Mucosa of descending colon (tissue), 3 donors: ENCODE data around the gene MAP3K2. TPM values are rescaled to one million over a fixed set of nuclear protein-coding genes. Genes with fewer than 3 reads are reported as not detected.
"Not testable (repeated sequence)": the region's sequence is repeated elsewhere in the genome, so short reads cannot be mapped to it uniquely, and the experiment has no call there.

Source experiments
- ATAC-seq: fragments of 200-7000 bp; cut with Tn5 transposase; one replicate; pipeline ENCODE4 v1.9.1; 2020; ENCODE audit warnings: mild to moderate bottlenecking, moderate library complexity
- DNase-seq, 3 donors: peaks; one replicate each; pipeline ENCODE4 v3.0.0-alpha.2; 2020
- H3K36me3 ChIP-seq: fragments of 200-600 bp; one replicate; pipeline ENCODE4 v1.8.0; 2021; ENCODE audit warnings: low read depth, mild to moderate bottlenecking
- H3K4me1 ChIP-seq: fragments of 200-600 bp; one replicate; pipeline ENCODE4 v1.8.0; 2021; ENCODE audit warnings: low read depth, mild to moderate bottlenecking
- H3K4me3 ChIP-seq: fragments of 200-600 bp; one replicate; pipeline ENCODE4 v1.8.0; 2021; ENCODE audit warnings: mild to moderate bottlenecking
- H3K9me3 ChIP-seq: fragments of 200-600 bp; one replicate; pipeline ENCODE4 v1.8.0; 2021; ENCODE audit warnings: mild to moderate bottlenecking
- intact Hi-C, 2 donors: fragments of 100-400 bp; cut with DNase I in 1 of 2; cut with micrococcal nuclease in 1 of 2; formaldehyde crosslinking; loops; one replicate each; pipeline versions ENCODE4 v1.11.0 to v1.11.1; 2022; cut with DNase I, micrococcal nuclease
- total RNA-seq, 3 donors: library from RNA; stranded (reverse); fragmentation: NEBNext Ultra II Directional in 2 of 3; extraction: Animal tissue kit (Norgen Biotek cat#: 25700) in 2 of 3; gene quantifications; one replicate each; pipeline versions ENCODE4 v1.2.1 to v1.2.4, GENCODE V29; 2021 to 2023
- TF ChIP-seq, protein P1 (sequence below): fragments of 200-600 bp; IDR thresholded peaks from one replicate; pipeline ENCODE4 v1.8.0; 2022; ENCODE audit warnings: antibody characterized with exemption, mild to moderate bottlenecking
- donor health status: DM: no; HTN: no; CAD: no; lungs with moderate emphysema.
- donor health status: DM: no; HTN: no; CAD: no.
- donor health status: DM: no; HTN: yes; CAD: no.

Gene MAP3K2
- total RNA-seq, 3 donors from 2014 or later: 71.8 to 80.6 (median 77.1) TPM

DNA sequence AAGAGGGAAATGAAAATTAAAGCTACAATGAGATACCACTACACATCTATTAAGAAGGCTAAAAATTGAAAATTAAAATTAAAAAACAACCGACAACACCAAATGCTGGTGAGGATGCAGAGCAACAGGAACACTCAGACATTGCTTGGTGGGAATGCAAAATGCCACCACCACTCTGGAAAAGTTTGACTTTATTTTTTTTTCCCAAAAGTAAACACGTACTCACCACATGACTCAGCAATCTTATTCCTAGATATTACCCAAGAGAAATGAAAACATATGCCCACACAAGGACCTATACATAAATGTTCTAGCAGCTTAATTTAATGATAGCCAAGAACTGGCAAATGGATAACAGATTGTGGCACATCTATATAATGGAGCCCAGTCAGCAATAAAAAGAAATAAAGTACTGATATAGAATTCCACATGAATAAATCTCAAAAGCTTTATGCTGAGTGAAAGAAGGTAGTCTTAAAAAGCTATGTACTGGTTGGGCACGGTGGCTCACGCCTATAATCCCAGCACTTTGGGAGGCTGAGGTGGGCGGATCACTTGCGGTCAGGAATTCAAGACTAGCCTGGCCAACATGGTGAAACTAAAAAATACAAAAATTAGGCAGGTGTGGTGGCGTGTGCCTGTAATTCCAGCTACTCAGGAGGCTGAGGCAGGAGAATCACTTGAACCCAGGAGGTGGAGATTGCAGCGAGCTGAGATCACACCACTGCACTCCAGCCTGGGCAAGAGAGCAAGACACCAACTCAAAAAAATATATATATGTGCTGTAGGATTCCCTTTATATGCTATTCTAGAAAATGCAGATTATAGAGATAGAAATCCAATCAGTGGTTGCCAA lies 26.2 kb upstream of the MAP3K2 start:
- ATAC-seq: no peak
- intact Hi-C loops: no loop called here
- H3K36me3 ChIP-seq: no peaks in the 10 kb centered on the region
- no peaks in the 10 kb centered on the region for H3K9me3 ChIP-seq
- H3K4me1 ChIP-seq: peaks cover 6% of the 10 kb centered on the region
- TF ChIP-seq, protein P1, sequence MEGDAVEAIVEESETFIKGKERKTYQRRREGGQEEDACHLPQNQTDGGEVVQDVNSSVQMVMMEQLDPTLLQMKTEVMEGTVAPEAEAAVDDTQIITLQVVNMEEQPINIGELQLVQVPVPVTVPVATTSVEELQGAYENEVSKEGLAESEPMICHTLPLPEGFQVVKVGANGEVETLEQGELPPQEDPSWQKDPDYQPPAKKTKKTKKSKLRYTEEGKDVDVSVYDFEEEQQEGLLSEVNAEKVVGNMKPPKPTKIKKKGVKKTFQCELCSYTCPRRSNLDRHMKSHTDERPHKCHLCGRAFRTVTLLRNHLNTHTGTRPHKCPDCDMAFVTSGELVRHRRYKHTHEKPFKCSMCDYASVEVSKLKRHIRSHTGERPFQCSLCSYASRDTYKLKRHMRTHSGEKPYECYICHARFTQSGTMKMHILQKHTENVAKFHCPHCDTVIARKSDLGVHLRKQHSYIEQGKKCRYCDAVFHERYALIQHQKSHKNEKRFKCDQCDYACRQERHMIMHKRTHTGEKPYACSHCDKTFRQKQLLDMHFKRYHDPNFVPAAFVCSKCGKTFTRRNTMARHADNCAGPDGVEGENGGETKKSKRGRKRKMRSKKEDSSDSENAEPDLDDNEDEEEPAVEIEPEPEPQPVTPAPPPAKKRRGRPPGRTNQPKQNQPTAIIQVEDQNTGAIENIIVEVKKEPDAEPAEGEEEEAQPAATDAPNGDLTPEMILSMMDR: no peak
- no peak overlapping the region for H3K4me3 ChIP-seq
- DNase-seq: no peak

DNA sequence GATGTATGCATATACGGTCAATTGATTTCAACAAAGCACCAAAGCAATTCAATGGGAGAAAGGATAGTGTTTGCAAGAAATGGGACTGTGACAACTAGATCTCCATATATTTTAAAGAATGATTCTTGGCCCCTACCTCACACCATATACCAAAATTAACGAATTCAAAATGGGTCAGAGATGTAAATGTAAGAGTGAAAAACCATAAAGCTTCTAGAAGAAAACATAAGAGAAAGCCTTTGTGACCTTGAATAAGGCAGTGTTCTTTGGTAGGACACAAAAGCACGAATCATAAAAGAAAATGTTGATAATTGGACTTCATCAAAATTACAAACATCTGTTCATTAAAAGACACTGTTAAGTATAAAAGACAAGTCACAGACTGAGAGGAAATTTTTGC lies 25.4 kb upstream of the MAP3K2 start:
- DNase-seq: no peak
- Histone ChIP-seq H3K4me3 (no peak overlapping the region), H3K36me3 (no peaks in the 10 kb centered on the region), H3K9me3 (no peaks in the 10 kb centered on the region), H3K4me1 (peaks cover 13% of the 10 kb centered on the region)
- no peak for ATAC-seq
- TF ChIP-seq, protein P1: no peak
- intact Hi-C loops: no loop called here

DNA sequence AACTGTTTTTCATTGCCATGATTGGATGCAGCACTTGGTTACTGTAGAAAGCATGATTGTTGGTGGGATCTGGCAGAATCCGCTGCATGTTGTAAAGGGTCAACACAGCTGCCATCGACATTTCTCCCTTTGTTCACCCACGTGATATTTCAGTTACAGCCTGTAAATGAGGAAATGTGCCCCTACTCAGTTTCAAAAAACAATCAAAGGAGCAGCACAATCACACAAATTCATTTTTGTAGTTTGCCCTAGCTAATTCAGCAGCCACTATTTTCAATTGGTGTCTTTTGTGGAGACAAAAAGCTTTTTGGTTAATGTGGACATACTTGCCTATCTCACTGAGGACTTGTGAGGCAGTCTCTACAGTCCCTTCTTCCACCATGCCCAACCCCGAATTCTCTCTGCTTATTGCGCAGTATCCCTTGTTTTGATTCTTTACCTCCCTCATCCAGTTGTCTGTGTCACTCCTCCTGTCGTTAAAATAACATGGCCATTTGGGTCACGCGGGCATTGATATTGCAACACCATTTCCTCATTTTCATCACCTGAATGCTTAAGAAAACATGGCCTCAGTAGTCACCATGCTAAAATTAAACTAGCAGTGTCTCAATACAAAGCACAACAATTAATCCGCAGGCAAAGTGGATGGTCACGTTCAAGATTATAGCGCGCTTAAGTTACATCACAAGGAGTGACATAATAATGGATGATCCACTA lies 24.0 kb upstream of the MAP3K2 start:
- Histone ChIP-seq H3K4me1 (peaks cover 17% of the 10 kb centered on the region), H3K4me3 (no peak overlapping the region), H3K9me3 (no peaks in the 10 kb centered on the region), H3K36me3 (no peaks in the 10 kb centered on the region)
- no peak for DNase-seq
- TF ChIP-seq, protein P1: no peak
- no peak for ATAC-seq
- intact Hi-C loops: no loop called here

DNA sequence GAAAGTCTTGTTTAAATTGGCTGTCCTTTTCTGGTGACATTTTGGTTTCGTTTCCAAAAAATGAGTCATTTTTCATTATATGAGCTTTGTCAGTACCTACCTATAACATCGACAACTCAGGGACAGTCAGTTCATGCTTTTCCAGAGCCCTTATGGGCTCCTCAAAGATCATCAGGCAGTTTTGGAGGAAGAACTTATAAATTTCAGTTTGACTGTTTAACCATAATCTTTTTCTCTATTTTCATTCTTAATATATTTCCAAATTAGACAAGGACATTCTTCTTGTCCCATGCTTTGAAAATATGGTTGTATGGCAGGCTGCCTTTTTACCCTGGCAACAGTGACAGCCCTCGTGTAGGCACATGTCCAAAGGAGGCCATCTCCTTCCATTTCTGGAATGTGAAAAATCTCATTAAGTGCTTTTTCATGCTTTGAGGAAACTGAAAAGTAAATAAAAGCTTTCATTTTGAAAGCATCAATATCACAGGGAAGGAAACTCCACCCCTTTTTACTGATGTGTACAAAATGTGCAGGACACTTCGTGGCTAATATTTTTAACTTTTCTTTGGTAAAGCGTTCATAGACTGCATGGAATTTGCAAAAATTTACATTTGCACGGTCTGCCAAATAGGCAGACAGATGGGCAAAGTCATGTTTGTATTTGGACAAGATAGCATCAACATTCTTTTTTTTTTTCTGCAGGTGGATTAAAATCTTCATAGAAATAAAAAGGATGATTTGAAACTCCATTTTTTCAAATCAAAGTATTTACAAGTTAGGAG lies 23.3 kb upstream of the MAP3K2 start:
- TF ChIP-seq, protein P1: no peak
- no peak for DNase-seq
- Histone ChIP-seq H3K4me1 (peaks cover 17% of the 10 kb centered on the region), H3K9me3 (no peaks in the 10 kb centered on the region), H3K4me3 (no peak overlapping the region), H3K36me3 (no peaks in the 10 kb centered on the region)
- no peak for ATAC-seq
- intact Hi-C loops: no loop called here

DNA sequence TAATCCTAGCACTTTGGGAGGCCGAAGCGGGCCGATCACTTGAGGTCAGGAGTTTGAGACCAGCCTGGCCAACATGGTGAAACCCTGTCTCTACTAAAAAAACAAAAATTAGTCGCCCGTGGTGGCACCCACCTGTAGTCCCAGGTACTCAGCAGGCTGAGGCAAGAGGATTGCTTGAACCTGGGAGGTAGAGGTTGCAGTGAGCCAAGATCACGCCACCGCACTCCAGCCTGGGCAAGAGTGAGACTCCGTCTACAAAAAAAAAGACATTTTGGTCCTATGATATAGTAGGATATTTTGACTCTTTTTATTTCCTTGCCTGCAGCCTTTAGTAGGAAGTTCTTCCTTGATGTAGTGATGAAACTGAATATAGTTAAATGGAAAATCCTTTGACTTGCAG lies 21.9 kb upstream of the MAP3K2 start:
- H3K36me3 ChIP-seq, intact Hi-C loops, H3K4me3 ChIP-seq, H3K9me3 ChIP-seq, DNase-seq, ATAC-seq: not testable (repeated sequence)
- peaks cover 11% of the 10 kb centered on the region for H3K4me1 ChIP-seq

DNA sequence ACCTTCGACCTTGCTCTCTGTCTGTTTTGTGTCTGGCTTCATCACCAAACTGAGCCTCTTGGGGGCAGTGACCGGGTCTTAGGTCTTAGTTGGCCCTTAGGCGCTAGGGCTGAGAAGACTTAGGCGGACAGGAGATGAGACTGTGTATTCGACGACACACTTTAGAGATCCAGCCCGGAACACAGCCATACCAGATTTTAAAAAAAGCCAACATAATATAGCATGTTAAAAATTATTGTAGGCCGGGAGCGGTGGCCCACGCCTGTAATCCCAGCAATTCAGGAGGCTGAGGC lies 21.0 kb upstream of the MAP3K2 start:
- peaks cover 11% of the 10 kb centered on the region for H3K4me1 ChIP-seq
- intact Hi-C loops: no loop called here
- no peak for DNase-seq

More for the DNA sequence above, 21.0 kb upstream of the MAP3K2 start:
- Histone ChIP-seq H3K36me3 (no peaks in the 10 kb centered on the region), H3K9me3 (no peaks in the 10 kb centered on the region), H3K4me3 (no peak overlapping the region)
- TF ChIP-seq, protein P1: no peak
- no peak for ATAC-seq
